HFFc6 (cell line): ENCODE results near the gene PRKACB. TPM values are rescaled to one million over a fixed set of nuclear protein-coding genes. Genes with fewer than 3 reads are reported as not detected.

Experiments used
- DNase-seq: peaks from one replicate; pipeline ENCODE4 v3.0.0-alpha.2; 2018
- H3K27ac Mint-ChIP-seq: 2 replicates; pipeline ENCODE4 v1.8.0; 2020; ENCODE audit warnings: mild to moderate bottlenecking, mixed read lengths
- H3K27me3 Mint-ChIP-seq: 2 replicates; pipeline ENCODE4 v1.8.0; 2021; ENCODE audit warnings: mild to moderate bottlenecking, moderate library complexity, mixed read lengths; ENCODE audit not compliant: insufficient read depth
- H3K36me3 Mint-ChIP-seq: 2 replicates; pipeline ENCODE4 v1.8.0; 2021; ENCODE audit warnings: low read depth, mixed read lengths
- H3K4me1 Mint-ChIP-seq: 2 replicates; pipeline ENCODE4 v1.8.0; 2020; ENCODE audit warnings: low read depth, mixed read lengths
- H3K4me3 Mint-ChIP-seq: 2 replicates; pipeline ENCODE4 v1.8.0; 2020; ENCODE audit warnings: mild to moderate bottlenecking, moderate library complexity, mixed read lengths
- H3K9me3 Mint-ChIP-seq: 2 replicates; pipeline ENCODE4 v1.8.0; 2020; ENCODE audit warnings: mild to moderate bottlenecking, mixed read lengths
- total RNA-seq, 6 experiments: library from RNA; stranded (reverse); fragmentation: NEBNext Ultra II Directional; extraction: Animal tissue kit (Norgen Biotek cat#: 25700); gene quantifications; 2 replicates in 1 of 6; 3 replicates in 5 of 6; pipeline ENCODE4 v1.2.3, GENCODE V29; 2021
- TF ChIP-seq, protein P1 (sequence below): fragments of 200-600 bp; sonication (generic); IDR thresholded peaks from 2 replicates; pipeline ENCODE4 v1.5.0; 2021; ENCODE audit warnings: antibody characterized with exemption, mild to moderate bottlenecking

PRKACB gene
- total RNA-seq, 6 experiments from 2014 or later: 29.8 to 41.0 (median 36.7) TPM

DNA sequence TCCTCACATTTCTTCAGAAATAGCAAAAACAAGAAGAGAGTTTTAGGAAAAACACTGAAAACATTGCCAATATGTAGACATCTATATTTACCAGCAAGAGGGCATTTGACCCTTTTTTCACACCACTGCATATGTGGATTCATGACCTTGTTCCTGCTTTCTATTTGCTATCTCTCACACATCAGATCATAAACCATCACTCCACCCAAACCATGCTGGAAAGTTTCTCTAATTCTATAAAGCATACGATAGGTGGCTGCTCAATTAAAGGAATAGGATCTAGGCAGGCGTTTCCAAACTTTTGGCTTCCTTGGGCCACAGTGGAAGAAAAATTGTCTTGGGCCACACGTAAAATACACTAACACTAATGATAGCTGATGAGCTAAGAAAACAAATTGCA is 121.8 kb downstream of the PRKACB start:
- H3K4me1 Mint-ChIP-seq: peaks cover 2% of the 10 kb centered on the region
- H3K27ac Mint-ChIP-seq: no peak overlapping the region
- no peak for DNase-seq
- H3K36me3 Mint-ChIP-seq: no peaks in the 10 kb centered on the region
- no peaks in the 10 kb centered on the region for H3K9me3 Mint-ChIP-seq
- no peak overlapping the region for H3K4me3 Mint-ChIP-seq
- TF ChIP-seq, protein P1, sequence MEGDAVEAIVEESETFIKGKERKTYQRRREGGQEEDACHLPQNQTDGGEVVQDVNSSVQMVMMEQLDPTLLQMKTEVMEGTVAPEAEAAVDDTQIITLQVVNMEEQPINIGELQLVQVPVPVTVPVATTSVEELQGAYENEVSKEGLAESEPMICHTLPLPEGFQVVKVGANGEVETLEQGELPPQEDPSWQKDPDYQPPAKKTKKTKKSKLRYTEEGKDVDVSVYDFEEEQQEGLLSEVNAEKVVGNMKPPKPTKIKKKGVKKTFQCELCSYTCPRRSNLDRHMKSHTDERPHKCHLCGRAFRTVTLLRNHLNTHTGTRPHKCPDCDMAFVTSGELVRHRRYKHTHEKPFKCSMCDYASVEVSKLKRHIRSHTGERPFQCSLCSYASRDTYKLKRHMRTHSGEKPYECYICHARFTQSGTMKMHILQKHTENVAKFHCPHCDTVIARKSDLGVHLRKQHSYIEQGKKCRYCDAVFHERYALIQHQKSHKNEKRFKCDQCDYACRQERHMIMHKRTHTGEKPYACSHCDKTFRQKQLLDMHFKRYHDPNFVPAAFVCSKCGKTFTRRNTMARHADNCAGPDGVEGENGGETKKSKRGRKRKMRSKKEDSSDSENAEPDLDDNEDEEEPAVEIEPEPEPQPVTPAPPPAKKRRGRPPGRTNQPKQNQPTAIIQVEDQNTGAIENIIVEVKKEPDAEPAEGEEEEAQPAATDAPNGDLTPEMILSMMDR: no peak
- peaks cover 4% of the 10 kb centered on the region; the same call in 1 of the 2 replicates for H3K27me3 Mint-ChIP-seq

DNA sequence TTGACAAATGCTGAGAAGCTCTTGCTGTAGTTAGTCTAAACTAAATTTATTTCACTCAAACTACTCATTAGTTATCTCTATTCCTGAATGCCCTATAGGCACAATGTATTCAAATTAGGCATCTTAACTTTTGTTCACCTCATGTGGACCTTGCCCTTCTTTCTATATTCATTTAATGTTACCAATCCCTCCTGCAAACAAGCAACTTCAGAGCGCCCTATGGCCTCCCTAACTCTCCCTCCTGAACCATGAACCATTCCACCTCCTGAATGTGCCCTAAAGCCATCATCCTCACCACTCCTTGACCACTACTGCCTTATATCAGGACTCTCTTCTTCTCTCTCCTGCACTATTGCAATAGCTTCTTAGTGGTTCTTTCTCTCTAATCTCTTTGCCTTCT is 122.7 kb downstream of the PRKACB start:
- Mint-ChIP-seq H3K9me3 (no peaks in the 10 kb centered on the region), H3K4me1 (peaks cover 11% of the 10 kb centered on the region), H3K27me3 (peaks cover 4% of the 10 kb centered on the region), H3K27ac (no peak overlapping the region), H3K36me3 (no peaks in the 10 kb centered on the region), H3K4me3 (no peak overlapping the region)
- no peak for DNase-seq
- TF ChIP-seq, protein P1: no peak

DNA sequence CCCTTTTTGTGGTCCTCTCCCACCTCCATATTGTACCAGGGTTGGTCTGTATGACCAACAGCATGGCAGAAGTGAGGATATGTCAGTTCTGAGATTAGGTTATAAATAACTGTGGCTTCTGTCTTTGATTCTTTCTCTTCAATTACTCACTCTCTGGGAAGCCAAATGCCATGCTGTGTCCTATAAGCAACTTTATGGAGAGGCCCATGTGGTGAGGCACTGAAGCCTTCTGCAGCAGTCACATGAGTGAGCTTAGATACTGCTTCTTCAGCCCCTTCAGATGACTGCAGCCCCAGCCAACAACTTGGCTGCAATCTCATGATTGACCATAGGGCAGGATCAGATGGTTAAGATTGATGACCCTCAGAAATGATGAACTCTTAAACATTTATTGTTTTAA is 123.4 kb downstream of the PRKACB start:
- TF ChIP-seq, protein P1: no peak
- Mint-ChIP-seq H3K36me3 (no peaks in the 10 kb centered on the region), H3K4me1 (peaks cover 11% of the 10 kb centered on the region), H3K27me3 (peaks cover 4% of the 10 kb centered on the region), H3K4me3 (no peak overlapping the region), H3K9me3 (no peaks in the 10 kb centered on the region), H3K27ac (no peak overlapping the region)
- DNase-seq: no peak

DNA sequence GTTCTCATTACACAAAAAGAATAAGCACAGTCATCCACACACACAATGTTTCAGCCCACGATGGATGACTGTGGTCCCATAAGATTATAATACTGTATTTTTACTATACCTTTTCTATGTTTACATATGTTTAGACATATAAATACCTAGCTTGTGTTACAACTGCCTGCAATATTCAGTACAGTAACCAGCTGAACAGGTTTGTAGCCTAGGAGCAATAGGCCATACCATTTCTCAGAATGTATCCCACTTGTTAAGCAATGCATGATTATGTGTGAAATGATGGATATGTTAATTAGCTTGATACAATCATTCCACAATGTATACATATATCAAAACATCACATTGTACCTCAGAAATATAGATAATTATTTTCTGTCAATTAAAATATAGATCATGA is 124.3 kb downstream of the PRKACB start:
- Mint-ChIP-seq H3K9me3 (no peaks in the 10 kb centered on the region), H3K4me3 (no peak overlapping the region), H3K4me1 (peaks cover 11% of the 10 kb centered on the region), H3K36me3 (no peaks in the 10 kb centered on the region), H3K27ac (no peak overlapping the region), H3K27me3 (peaks cover 4% of the 10 kb centered on the region)
- TF ChIP-seq, protein P1: no peak
- DNase-seq: no peak

DNA sequence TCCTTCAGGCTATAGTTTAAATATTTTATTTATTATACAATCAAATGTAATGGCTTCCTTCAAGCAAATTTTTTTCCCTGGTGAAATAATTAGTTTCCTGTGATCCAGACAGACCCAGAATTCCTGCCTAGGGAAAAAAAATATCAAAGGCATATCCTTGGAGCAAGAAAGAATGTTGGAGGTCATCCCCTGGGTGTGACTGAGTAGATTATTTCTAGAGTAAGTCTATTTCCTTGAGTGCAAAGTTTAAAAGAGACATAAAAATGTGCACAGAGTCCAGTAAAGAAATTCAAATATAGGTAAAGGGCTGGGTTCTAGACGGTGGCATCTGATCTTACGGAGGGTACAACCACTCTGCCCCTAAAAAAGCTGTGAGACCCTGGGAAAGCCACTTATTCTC is 125.2 kb downstream of the PRKACB start:
- Mint-ChIP-seq H3K27ac (no peak overlapping the region), H3K4me3 (no peak overlapping the region), H3K4me1 (peaks cover 11% of the 10 kb centered on the region), H3K9me3 (no peaks in the 10 kb centered on the region), H3K36me3 (no peaks in the 10 kb centered on the region), H3K27me3 (peaks cover 4% of the 10 kb centered on the region)
- TF ChIP-seq, protein P1: no peak
- no peak for DNase-seq
